D341Med (cell line): ENCODE measurements around the gene CCDC38.
"Not testable (repeated sequence)": the region's sequence is repeated elsewhere in the genome, so short reads cannot be mapped to it uniquely, and the experiment has no call there.

Experiments used
- DNase-seq: peaks from one replicate; pipeline ENCODE4 v3.0.0; 2012; ENCODE audit warnings: low spot score

Gene CCDC38

DNA sequence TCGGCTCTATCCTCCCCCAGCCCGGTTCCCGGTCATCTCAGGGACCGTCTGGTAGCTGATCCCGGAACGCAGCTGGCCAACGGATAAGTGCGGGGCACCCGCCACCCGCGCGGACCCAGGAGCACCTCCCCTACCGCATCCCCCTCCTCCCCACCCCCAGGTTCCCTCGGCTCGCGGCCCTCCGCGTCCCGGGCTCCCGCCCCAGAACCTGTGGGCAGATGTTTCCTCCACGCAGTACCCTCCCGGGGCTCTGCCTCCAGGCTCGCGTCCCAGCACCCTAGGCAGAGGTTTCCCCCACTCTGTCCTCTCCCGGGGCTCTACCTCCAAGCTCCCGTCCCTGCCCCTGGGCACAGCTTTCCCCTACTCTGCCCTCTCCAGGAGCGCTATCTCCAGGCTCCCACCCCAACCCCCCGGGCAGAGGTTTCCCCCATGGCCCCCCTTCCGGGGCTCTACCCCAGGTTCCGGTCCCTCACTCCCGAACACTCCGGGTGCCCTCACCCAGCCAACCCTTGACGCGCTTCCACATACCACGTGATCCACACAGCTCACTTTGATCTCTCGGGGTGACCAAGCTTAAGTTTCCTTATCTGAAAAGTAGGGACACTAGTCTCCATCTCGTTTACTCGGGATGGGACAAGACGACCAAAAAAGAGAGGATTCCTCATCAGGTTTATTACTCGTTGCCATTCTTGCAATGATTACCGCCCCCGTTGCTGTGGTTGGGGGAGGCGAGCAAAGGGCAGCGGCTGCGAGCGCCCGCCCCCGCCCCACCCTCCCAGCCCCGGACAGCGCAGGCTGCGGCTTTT lies at the start of gene CCDC38:
CCDC38 (minus strand) TSS at position 91 of the 806 bp plus-strand sequence. CDS start 6,105 bp downstream, outside the sequence.
- DNase-seq = peak; percentile 67

DNA sequence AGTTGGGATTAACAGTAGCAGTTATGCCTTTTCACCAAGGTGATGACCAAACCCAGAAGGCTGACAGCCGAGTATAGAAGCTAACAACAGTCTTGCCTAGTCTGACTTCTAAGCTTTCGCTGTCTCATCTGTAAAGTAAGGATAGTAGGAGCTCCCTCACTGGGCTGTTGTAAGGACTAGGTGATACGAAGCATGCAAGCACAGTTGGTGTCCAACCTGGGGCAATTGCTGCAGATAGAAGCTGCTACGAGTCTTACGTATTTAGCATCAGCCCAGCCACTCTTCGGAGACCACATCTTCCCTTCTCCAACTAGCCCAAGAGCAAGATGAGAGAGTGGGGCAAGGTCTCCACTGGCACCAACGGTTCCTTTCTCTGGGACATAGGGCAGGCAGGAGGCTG lies 47.7 kb upstream of the CCDC38 start:
- no peak for DNase-seq

DNA sequence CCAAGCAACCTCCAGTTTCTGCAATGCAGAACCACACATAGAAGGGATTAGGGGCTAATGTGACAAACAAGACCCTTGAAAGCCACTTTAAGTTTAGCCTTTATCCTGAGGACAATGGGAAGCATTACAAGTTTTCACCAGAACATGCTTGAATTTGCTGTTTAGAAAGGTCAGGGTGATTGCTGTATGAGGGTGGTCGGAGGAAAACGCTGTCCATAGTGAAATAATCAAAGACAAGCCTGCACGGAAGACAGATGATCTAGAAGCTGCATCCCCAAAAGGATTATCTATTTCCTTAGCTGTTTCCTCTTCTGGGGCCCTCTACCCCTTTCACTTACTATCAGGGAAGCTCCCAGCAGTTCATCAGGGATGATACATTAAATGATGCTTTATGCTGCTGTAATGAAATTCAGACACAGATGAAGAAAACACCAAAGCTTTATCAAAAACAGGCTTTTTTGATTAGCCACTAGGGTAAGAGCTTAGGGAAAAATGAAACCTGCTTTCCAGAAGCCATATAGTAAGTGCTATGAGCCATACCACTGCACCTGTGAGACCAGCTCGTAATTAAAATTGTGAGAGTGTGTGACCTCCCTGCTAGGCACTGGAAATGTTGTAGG lies 47.2 kb upstream of the CCDC38 start:
- DNase-seq = no peak

DNA sequence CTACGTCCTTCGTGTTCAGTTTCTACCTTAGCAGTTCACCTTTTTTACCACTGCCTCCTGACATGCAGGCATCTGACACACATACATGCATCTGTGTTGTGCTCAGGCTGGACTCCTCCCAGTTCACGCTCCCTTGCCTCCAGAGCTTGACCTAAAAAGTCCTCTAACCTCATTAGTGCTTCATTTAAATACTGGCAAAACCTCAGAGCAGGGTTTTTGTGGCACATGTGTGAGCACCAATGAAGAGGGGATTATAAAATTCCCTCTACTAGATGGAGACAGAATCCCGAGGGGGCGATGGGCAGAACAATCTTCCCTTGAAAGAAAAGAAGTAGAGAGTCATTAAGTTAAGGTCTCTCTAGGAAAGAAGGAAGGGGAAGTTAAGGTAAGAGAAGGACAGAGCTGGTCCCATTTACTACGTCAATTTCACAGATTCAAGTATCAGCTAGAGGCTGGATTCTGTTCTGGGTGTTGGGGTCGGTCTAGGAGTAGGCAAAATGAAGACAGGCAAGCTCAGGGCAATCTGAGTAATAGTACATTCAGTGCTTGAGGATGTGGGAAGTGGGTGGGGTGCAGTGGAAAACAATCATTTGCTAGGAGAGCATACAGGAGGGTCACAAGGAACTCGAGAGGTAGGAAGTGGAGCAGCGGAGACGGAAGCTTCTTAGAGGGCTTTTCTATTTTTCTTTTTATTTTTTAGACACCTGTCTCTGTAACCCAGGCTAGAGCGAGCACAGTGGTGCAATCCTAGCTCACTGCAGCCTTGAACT lies 46.3 kb upstream of the CCDC38 start:
- no peak for DNase-seq

DNA sequence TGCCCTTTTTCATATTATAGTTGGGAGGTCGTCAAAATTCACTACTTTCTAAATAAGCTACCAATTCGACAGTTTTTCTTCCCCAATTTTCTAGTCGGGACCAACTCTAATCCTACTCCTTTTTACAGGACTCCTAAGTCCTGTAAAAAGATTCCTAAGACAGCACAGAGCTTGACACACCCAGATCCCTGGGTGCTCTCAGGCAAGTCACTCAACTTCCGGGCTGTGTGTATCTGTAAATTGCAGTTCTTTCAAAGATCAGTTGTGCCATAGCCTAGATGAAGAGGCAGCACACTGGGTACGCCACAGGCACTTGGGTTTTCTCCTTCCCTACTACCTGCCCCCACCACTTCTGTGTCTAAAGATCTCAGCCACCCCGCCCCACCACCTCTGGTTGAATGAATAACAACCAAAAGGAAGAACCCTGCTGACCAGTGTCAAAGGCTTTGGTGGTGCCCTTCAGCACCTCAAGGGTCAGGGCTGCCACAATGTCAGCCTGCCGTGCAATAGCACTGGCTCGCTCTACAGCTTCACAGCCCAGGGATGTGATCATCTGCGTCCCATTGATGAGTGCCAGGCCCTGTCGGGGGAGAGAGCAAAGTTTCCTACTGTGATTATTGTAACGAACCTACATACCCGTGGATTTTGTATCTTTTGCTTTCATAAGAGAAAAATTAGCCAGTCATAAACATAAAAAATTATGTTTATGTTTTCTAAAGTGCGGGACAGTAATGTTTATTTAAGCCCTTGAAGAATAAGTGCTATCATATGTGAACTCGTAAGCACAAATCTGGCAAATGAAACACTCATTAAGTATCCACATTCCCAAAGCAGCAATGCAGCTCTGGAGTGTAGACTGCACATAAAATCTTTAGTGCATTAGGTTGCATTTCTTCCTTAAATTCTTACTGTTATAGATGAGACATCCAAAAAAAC lies 44.5 kb upstream of the CCDC38 start:
- no peak for DNase-seq

DNA sequence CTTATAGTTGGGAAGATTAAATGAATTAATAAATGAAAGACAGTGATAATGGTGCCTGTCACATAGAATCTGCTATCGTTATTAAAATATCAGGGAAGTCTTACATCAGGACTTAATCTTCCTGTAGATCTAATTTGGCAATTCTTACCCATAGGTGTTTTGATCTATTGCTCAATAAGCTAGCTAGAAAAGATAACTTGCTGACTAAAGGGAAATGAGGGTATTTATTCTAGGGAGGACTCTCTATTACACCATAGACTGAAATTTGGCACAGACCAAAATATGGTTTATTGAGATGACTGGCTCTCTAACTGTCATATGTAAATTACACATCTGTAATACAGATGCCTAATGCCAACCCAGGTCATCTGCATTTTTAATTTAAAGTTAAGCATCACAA lies 42.3 kb upstream of the CCDC38 start:
- DNase-seq = no peak

DNA sequence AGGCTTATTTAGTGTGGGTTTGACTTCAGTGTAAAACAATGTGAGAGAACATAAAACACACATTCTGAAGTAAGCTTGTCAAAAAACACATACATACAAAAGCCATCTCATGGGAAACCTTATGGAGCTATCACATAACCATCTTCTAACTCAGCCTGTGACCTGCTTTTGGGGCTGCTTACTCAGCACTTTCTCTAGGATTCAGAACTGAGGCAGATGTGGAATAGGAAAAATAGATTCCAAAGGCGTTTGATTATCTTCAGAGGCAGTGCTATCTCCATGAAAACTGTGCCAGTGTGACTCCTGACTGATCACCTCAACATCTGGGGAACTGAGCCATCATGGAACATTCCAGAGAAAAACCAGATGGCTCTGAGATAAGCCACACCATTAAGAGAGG lies 40.2 kb upstream of the CCDC38 start:
- DNase-seq = no peak

DNA sequence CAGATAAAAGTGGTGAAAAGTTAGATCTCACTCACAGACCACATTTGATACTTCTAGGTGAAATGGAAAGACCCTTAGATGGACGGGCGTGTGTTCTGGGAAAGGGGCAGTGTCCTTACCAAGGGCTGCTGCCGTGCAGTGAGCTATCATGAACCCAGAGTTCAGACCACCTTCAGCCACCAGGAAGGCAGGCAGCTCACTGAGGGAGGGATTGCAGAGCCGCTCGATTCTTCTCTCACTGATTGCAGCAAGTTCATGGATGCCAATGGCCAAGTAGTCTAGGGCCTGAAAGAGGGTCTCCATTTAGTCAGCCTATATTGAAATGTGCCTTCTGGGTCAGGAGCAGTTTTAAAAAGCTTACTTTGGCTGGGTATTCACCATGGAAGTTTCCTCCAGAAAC lies 38.0 kb upstream of the CCDC38 start:
- no peak for DNase-seq

DNA sequence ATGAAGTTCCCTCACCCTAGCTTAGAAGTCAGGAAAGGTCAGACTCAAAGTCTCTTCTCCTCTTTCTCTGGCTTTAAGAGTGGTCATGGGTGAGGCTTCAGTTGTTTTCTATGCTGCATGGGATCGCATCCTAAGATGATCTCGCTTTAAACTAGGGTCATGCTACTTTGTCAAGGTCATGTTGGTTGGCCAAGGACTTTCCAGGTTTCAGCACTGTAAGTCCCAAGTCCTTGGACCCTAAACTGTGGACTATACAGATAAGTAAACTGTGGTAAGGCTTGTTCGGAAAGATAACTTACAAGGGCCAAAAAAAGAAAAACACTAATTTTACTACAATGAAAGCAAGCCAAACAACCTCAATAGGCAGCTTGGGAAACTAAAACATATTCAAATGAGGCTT lies 36.4 kb upstream of the CCDC38 start:
- no peak for DNase-seq

DNA sequence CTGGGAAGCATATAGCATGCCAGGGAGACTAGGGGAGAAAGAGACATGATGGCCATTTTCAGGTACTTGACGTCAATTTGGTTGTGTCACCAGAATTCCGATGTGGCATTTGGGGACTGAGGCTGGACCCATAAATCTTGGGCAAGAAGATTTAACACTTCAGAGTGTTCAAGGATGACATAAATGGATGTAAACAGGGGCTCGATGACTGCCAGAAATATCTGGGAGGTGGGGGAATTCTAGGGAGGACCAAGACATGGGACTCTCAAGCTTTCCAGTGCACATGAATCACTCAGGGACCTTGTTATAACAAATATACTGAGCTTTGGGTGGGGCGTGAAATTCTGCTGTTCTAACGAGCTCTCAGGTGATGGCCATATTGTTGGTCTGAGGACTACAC lies 35.9 kb upstream of the CCDC38 start:
- DNase-seq = no peak

DNA sequence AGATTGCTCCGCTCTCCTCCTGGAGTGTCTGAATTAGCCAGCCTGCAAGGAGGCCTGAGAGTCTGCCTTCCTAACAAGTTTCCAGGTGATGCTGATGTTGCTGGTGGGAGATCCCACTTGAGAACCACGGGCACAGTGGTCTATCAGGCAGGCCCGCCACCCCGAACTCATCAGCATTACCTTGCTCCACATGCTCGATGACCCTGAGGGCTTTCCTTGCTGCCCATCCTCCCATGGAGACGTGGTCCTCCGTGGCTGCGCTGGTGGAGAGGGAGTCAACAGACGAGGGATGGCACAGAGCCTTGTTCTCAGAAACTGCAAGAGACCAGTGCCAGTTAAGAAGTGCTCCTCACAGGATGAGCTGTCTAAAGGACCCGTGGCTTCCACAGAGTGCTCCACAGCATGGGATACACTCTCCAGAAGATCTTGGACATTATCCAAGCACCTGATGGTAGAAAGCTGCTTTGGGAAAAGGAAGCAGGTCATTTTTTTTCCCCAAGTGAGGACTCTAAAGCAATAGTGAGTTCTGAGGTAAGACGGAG lies 35.4 kb upstream of the CCDC38 start:
- no peak for DNase-seq

DNA sequence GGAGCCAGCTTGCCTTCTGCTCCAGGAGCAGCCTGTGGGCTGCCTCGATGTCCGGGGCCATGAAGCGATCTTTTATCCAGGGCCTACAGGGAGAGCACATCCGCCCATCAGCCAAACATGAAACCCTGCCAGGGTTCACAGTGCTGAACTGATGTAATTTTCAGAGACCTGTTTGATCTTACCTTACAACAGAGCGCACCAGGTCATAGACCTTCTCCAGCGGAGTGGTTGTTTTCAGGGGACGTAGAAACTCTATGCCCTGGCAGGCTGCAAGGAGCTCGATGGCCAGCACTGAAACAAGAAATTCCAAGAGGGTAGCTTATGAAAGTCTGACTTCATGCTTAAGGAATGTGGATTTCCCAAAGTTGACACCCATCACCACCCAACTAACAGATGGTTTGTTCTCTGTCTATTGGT lies 34.0 kb upstream of the CCDC38 start:
- DNase-seq = no peak

DNA sequence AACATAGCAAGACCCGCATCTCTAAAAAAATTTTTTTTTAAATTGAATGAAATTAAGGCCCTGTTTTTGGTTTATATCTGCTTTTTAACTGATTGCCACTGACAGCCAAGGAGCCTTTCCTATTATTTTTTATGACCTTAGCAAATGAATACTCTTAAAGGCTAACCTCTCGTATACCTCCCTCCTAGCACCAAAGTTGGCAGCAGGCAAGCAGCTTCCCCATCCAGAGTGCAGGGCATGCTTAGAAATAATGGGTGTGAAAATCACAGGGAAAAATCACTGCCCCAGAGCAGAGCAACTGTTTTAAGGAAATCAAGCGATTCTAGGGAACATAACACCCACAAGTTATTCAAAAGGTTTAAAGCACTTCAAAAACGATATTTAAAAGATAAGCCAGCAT lies 33.1 kb upstream of the CCDC38 start:
- no peak for DNase-seq

DNA sequence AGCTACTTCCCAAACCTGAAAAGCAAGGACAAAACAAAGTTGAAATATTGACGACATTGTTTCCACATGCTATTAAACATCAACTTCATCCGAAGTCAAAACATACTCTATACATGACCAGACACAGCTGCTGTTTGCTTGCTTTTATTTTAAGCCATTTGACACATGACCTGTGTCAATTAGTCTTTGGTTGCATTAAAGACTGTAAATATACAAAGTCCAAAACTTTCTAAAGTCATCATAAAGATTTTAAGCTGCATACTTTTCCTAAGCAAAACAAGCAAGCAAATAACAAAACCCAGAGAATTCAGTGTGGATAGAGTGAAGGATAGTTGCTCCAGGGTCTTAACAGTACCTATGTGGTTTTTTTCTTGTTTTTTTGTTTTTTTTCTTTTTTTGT lies 31.9 kb upstream of the CCDC38 start:
- DNase-seq = no peak

DNA sequence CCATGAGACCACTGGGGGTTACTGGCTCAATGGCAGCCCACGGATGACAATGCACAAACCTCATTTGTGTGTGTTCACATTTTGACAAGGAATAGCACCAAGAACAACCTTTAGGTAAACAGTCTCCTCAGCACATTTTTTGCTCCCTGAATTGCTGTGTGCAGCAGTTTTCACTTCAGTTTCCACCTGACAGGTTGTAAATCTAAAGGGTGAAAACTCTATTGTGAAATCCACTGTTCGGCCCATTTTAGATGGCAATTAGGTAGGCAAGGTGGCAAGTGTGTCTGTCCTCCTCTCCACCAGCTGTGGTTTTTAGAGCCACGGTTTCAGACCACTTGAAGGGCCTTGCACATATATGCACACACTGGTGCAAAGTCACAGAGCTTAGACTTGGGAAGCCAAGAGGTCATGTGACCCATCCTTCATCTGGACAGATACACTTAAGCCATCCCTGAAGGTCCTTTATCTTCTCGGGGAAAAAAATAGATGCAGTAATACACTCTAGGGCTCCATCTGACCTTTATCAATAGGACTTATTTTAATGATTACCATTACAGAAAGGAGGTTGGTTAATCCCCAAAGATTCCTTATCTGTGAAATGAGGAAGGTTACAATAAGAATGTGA lies 30.5 kb upstream of the CCDC38 start:
- DNase-seq = no peak

DNA sequence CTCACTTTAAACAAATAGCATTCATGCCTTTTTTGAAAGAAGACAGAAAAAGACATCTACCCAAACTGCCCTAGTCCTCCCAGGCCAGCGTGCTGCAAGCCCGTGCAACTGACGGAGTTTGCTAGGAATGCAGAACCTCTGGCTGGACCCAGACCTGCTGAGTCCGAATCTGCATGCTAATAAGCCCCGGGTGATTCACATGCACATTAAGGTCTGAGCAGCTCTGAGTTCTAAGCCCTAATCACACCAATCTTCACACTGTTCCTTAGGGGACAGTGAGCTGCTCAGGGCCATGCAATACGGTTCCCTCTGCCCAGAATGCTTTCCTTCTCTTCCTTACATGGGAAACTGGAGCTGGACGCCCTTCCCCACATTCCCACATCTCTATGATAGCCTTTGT lies 28.5 kb upstream of the CCDC38 start:
- DNase-seq = no peak

DNA sequence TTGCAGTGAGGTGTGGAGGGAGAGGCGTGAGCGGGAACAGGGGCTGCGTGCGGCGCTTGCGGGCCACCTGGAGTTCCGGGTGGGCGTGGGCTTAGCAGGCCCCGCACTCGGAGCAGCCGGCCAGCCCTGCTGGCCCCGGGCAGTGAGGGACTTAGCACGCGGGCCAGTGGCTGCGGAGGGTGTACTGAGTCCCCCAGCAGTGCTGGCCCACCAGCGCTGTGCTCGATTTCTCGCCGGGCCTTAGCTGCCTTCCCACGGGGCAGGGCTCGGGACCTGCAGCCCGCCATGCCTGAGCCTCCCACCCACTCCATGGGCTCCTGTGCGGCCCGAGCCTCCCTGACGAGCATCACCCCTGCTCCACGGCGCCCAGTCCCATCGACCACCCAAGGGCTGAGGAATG lies 26.7 kb upstream of the CCDC38 start:
- DNase-seq = not testable (repeated sequence)

DNA sequence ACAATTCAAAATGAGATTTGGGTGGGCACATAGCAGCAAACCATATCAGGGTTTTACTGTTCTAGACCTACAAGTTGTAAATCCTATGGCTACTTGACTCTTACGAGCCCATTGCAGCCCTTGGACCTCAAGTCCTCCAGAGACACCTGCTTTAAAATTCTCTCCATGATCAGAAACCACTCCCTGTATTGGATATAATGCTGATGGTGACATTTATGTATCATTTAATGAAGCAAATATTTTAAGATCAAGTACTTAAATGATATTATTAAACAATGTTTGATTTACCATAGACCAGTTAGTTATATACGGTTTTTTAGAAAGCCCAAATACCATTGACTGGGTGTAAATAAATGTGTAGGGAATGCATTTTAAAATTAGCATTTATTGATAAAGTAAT lies 24.9 kb upstream of the CCDC38 start:
- DNase-seq = no peak

DNA sequence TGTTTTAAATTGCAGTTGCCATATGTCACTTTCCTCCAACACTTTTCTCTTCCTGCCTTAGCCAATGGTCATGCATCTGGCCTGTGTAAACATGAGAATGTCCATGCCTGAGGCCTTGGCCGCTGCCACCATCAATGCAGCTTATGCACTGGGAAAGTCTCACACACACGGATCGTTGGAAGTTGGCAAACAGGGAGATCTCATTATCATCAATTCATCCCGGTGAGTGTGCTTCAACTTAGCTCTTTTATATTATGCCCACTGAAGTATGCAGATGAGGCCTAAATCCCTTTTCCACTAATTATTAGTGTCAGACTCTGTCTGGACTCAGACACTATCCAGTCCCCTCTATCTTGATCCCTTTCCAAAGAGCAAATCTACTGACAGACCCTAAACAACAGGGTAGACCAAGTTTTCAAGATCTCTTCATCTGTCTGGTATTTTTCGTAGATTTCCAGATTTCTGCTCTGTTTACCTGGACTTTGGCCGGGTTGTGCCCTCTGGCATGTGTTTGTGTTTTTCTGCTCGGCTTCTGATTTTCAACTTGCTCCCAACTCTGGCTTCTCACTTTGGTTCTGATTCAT lies 24.0 kb upstream of the CCDC38 start:
- DNase-seq = no peak

DNA sequence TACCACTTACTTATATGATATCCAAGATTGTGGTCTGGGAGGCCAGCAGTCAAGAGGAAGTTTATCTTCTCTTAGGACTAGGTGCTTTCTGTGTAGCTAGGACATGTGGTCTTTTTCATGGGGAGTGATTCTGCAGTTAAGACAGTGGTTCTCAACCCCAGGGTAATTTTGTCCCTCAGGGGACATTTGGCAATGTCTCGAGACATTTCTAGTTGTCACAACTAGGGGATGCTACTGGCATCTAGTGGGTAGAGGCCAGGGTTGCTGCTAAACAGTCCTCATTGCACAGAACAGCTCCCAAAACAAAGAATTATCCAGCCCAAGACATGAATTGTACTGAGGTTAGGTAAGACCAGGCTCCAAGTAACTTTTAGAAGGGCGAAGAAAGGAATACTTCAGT lies 20.7 kb upstream of the CCDC38 start:
- DNase-seq = no peak

DNA sequence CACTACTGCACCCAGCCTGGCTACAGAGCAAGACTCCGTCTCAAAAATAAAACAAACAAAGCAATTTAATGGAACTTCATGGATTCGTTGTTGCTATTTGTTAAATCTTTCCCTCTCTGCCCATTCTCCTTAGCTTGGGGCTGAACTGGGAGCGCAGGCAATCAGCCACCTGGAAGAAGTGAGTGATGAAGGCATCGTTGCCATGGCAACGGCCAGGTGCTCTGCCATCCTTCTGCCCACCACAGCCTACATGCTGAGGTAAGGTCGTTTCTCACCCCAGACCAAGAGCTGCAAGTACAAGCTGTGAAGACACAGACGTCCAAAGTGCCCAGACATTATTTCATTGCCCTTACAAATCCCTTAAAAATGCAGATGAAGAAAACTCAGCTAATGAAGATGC lies 19.8 kb upstream of the CCDC38 start:
- DNase-seq = no peak
